HG03066 (cell line): ENCODE data around the gene APOBEC3F.
"Not testable (repeated sequence)": the region's sequence is repeated elsewhere in the genome, so short reads cannot be mapped to it uniquely, and the experiment has no call there.

Experiments used
- ATAC-seq: cut with Tn5 transposase; IDR thresholded peaks from one replicate; pipeline ENCODE4 v1.9.1; 2021; ENCODE audit warnings: low read depth; ENCODE audit not compliant: unreplicated experiment

APOBEC3F gene

DNA sequence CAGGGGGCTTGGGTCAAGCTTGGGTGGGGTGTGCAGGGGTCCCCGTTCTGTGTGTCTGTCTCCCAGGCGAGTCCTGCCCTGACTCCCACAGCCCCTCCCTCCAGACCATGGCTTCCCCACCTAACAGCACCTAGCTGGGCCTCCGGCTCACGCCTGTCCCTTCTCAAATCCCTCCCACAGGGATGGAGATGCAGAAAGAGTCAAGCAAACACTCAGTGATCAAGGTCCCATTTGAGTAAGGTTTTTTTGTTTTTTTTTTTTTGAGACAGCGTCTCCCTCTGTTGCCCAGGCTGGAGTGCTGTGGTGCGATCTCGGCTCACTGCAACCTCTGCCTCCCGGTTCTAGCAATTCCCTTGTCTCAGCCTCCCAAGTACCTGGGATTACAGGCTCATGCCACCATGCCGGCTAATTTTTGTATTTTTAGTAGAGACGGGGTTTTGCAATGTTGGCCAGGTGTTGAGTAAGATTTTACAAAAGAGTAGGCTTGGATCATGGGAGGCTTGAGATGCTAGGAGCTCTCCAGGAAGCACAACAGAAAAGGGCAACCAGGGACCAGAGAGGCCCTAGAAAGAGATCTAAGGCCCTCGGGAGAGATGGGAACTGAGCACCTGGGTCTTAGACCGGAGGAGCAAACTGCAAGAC lies 14.0 kb upstream of the APOBEC3F start:
- no peak for ATAC-seq

- ATAC-seq: no peak
Measured at GRCh38 chr22:39027717-39028116, 12.9 kb upstream of the APOBEC3F start.

DNA sequence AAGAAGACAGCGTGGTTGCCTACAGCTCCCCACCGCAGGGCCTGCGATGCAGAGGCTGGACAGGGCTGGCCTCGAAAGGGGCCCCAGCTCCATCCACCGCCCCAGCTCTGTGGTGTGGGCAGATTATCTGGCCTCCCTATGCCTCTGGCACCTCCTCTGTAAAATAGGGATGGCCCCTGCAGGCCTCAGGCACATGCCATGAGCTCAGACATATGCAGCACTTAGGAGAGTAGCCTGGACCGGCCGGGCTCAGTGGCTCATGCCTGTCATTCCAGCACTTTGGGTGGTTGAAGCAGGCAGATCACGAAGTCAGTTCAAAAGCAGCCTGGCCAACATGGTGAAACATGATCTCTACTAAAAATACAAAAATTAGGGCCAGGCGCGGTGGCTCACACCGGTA lies 12.4 kb upstream of the APOBEC3F start:
- ATAC-seq: no peak

- ATAC-seq: no peak
Measured at GRCh38 chr22:39029227-39029626, 11.4 kb upstream of the APOBEC3F start.

- no peak for ATAC-seq
Measured at GRCh38 chr22:39030705-39031104, 10.0 kb upstream of the APOBEC3F start.

GRCh38 chr22:39031434-39032295 lies 9.0 kb upstream of the APOBEC3F start:
- ATAC-seq: not testable (repeated sequence)

DNA sequence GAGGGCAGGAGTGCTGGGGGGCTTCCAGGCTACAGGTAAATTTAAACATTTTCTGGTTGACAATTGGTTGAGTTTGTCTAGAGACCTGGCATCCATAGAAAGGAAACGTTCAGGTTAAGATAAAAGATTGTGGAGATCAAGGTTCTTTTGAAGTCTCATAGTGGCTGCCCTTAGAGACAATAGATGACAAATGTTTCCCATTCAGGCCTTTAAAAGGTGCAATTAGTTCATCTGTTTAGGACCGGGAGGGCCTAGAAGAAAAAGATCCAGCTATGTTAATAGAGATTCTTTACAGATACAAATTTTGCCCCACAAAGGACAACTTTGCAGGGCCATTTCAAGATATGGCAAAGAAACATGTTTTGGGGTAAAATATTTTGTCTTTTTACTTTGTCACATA lies 3.6 kb upstream of the APOBEC3F start:
- not testable (repeated sequence) for ATAC-seq

DNA sequence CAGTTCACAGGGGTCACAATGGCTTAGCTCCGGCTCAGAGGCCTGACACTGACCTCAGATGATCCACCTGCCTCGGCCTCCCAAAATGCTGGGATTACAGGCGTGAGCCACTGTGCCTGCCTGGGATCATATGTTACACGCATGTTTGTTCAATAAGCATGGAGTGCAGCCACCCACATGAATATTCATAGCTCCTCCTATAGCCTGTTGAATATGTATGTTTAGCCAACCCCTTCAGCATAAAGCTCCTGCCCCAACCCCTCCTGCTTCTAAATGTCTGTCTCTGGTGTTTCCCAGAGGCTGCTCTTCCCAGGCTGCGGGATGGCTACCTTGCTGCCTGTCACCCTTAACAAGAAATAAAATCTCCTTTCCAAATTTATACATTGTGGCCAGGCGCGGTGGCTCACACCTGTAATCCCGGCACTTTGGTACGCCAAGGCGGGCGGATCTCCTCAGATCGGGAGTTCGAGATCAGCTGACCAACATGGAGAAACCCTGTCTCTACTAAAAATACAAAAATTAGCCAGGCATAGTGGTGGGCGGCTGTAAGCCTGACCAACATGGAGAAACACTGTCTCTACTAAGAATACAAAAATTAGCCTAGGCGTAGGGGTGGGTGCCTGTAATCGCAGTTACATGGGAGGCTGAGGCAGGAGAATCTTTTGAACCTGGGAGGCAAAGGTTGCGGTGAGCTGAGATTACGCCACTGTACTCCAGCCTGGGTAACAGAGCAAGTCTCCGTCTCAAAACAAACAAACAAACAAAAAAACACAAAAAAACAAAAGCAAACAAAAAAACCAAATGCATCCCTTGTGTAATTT lies 1.1 kb upstream of the APOBEC3F start:
- no peak for ATAC-seq

DNA sequence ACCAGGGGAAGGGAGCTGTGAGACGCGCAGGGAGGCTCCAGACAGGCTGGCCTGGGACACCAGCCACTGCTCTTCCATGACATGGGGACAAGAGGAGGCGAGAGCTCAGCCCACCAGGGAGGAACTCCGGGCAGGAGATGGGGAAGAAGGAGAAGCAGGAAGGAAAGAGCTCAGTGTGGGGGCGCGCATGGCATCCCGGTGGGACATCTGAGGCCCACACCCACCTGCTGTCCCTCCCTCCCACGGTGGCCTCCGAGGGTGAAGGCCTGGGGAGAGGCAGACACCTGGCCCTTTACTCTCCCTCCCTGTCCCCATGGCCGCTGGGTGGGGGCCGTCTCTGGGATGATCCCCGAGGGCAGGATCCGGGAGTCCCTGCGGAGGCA lies 518 bp upstream of the APOBEC3F start:
- peak; percentile 9 for ATAC-seq

GRCh38 chr22:39041908-39042307 lies 1.2 kb downstream of the APOBEC3F start:
- ATAC-seq: no peak

DNA sequence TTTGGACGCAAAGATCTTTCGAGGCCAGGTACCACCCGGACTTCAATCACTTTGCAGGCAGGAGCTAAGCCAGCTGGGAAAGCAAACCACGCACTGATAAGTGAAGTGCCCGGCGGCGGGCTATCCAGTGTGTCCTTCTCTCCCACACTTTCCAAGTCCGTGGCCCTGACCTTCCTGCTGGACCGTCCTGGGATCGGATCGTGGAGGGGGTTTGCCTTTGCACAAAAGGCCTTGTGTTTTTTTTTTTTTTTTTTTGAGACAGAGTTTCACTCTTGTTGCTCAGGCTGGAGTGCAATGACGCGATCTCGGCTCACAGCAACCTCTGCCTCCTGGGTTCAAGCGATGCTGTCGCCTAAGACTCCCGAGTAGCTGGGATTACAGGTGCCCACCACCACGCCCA lies 2.4 kb downstream of the APOBEC3F start:
- not testable (repeated sequence) for ATAC-seq

GRCh38 chr22:39045136-39045535 lies 4.5 kb downstream of the APOBEC3F start:
- ATAC-seq: not testable (repeated sequence)

GRCh38 chr22:39049486-39049885 lies 8.8 kb downstream of the APOBEC3F start:
- not testable (repeated sequence) for ATAC-seq

DNA sequence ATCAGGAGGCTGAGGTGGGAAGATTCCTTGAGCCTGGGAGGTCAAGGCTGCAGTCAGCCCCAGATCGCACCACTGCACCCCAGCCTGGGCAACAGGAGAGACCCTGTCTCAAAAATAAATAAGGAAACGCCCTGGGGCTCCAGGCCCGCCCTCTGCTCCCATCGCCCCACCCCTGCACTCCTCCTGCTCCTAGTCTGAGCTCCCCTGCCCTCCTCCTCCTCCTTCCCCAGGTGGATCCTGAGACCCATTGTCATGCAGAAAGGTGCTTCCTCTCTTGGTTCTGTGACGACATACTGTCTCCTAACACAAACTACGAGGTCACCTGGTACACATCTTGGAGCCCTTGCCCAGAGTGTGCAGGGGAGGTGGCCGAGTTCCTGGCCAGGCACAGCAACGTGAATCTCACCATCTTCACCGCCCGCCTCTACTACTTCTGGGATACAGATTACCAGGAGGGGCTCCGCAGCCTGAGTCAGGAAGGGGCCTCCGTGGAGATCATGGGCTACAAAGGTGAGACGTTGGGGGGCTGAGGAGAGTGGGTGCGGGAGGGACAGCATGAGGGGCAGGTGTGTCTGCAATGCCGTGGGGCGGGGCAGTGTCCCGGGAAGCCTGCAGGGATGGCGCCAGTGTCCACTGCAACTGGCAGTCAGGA lies 11.3 kb downstream of the APOBEC3F start:
- not testable (repeated sequence) for ATAC-seq

DNA sequence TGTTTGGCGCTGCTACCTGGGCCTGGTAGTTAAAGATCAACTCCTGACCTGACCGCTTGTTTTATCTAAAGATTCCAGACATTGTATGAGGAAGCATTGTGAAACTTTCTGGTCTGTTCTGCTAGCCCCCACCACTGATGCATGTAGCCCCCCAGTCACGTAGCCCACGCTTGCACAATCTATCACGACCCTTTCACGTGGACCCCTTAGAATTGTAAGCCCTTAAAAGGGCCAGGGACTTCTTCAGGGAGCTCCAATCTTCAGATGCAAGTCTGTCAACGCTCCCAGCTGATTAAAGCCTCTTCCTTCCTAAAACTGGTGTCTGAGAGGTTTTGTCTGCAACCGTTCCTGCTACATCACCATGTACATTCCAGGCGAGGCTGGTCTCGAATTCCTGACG lies 15.0 kb downstream of the APOBEC3F start:
- no peak for ATAC-seq

DNA sequence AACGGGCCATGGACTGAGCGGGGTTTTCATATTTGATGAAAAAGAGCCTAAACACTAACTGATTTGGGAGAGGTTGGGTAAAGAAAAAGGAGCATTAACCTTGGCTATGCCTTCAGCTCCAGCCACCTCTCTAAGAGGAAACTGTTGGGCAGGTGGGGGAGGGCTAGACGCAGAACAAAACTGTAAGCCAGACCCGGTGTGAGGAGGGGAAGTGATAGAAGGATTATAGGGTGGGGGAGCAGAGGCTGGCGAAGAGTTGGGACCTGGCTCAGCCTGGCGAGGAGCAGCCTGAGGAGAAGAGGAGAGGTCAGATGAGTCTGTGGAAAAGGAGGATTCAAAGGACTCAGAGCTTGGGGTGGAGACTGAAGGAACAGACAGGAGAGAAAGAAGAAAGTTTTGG lies 20.6 kb downstream of the APOBEC3F start:
- ATAC-seq: not testable (repeated sequence)

DNA sequence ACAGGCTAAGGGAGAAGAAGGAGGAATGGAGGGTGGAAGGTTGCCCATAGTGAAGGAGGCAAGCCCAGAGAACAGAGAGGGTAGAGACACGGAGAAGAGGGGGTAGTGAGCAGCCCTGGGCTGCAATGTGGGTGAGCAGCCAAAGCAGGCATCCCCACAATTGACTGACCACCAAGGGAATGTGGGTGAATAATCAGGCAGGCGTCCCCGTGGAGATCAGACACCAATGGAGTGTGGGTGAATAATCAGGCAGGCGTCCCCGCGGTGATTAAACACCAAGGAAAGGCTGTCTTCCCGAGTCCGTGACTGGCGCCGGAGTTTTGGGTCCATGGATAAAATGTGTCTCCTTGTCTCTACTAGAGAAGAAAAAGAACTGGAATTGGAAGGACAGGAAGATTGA lies 21.3 kb downstream of the APOBEC3F start:
- ATAC-seq: not testable (repeated sequence)

DNA sequence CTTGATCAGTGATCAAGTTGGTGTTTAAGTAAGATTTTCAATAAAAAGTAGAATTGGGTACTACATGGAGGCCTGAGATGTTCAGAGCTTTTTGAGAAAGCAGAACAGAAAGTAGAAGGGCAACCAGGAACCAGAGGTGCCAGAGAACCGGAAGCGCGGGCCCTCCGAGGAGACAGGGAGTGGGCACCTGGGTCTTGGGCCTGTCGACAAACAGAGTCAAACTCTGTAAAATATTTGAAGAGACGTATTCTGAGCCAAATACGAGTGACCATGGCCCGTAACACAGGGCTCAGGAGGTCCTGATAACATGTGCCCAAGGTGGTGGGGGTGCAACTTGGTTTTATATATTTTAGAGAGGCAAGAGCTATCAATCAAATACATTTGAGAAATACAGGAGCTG lies 23.2 kb downstream of the APOBEC3F start:
- not testable (repeated sequence) for ATAC-seq

- ATAC-seq: not testable (repeated sequence)
Measured at GRCh38 chr22:39066442-39067276, 26.0 kb downstream of the APOBEC3F start.
